Occipital lobe (tissue), 2 donors: ENCODE results near the gene RGMB. TPM values are rescaled to one million over a fixed set of nuclear protein-coding genes. Genes with fewer than 3 reads are reported as not detected.
A peak's percentile ranks its signal among the peaks of the same experiment; 100 is the strongest.
"Not testable (repeated sequence)": the region's sequence is repeated elsewhere in the genome, so short reads cannot be mapped to it uniquely, and the experiment has no call there.

Source experiments
- DNase-seq: peaks from one replicate; lab custom pipeline; 2025; lab: John Stamatoyannopoulos, UW
- total RNA-seq: library from RNA; depleted of rRNA; stranded (reverse); fragments of >200 nt; gene quantifications from one replicate; pipeline ENCODE4 v1.2.3, GENCODE V29; 2014

Gene RGMB, protein sequence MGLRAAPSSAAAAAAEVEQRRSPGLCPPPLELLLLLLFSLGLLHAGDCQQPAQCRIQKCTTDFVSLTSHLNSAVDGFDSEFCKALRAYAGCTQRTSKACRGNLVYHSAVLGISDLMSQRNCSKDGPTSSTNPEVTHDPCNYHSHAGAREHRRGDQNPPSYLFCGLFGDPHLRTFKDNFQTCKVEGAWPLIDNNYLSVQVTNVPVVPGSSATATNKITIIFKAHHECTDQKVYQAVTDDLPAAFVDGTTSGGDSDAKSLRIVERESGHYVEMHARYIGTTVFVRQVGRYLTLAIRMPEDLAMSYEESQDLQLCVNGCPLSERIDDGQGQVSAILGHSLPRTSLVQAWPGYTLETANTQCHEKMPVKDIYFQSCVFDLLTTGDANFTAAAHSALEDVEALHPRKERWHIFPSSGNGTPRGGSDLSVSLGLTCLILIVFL
- 51.9 TPM for total RNA-seq

- peak; percentile 99 for DNase-seq
Measured at GRCh38 chr5:98773464-98774191, at the start of gene RGMB. Gene RGMB (plus strand): TSS chr5:98773663. CDS start chr5:98774071, 408 bp downstream.

- DNase-seq: no peak
Measured at GRCh38 chr5:98726258-98726657, 47.2 kb upstream of the RGMB start.

DNA sequence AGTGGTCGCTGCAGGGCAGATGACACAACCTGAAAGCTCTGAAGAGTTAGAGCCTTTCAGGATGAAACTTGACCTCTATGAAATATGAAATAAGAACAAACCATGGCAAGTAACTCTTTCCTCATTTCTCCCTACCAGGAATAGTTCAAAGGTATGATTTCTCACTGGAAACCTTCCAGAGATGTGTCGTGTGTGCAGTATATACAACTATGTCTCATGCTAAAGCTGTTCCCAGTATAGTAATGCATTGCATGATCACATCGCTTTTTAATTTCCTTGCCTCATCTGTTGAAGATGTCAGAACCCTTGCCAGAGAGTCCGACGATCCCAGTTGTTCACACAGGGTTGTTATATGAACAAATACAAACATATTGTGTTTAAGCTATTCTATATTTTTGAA lies 45.8 kb upstream of the RGMB start:
- DNase-seq: no peak

- DNase-seq: no peak
Measured at GRCh38 chr5:98734646-98735045, 38.8 kb upstream of the RGMB start.

- no peak for DNase-seq
Measured at GRCh38 chr5:98735806-98736507, 37.5 kb upstream of the RGMB start.

DNA sequence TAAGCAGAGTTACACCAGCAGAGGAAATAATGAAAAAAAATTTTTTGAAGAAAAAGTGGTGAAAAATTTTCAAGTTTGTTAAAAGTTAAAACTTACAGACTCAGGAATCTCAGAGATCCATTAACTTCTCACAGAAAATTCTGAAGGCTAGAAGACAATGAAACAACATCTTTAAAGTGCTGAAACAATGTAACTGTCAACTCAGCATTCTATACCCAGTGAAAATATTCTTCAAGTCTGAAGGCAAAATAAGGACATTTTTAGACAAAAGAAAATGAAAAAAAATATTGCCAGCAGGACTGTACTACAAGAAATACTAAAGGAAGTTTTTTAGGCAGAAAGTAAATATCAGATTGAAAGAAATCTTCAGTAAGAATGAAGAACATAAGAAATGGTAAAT lies 36.7 kb upstream of the RGMB start:
- no peak for DNase-seq

DNA sequence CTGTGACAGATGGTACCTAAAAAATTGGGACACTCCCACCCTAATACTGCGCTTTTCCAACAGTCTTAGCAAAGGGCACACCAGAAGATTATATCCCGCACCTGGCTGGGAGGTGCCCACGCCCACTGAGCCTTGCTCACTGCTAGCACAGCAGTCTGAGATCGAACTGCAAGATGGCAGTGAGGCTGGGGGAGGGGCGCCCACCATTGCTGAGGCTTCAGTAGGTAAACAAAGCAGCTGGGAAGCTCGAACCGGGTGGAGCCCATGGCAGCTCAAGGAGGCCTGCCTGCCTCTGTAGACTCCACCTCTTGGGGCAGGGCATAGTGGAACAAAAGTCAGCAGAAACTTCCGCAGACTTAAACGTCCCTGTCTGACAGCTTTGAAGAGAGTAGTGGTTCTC lies 36.0 kb upstream of the RGMB start:
- DNase-seq: not testable (repeated sequence)

- DNase-seq: not testable (repeated sequence)
Measured at GRCh38 chr5:98738481-98739149, 34.8 kb upstream of the RGMB start.

GRCh38 chr5:98741926-98742325 lies 31.5 kb upstream of the RGMB start:
- DNase-seq: no peak

DNA sequence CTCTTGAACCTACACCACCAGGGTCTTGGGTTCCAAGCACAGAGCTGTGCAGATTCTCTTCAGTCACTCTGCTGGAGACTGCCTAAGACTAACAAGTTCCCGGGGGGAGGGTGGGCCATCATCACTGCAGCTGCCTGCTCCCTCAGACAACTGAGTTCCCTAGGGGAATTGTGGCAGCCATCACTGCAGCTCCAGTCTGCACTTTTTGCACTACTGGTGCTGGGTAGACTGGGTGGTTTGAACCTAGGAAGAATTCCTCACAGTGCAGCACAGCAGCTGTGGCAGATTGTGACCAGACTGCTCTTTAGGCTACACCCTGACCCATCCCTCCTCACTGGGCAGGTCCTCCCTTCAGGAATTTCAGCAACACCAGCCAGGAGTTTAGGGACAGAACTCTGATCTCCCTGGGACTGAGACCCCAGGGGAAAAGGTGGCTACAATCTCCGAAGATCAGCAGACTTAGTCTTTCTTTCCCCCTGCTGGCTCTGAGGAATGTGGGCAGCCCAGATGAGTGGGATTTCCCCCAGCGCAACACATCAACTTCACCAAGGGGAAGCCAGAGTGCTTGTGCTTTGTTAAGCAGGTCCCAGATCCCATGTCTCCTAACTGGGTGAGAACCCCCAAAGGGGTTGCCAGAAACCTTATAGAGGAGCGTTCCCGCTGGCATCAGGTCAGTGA lies 30.9 kb upstream of the RGMB start:
- DNase-seq: no peak

DNA sequence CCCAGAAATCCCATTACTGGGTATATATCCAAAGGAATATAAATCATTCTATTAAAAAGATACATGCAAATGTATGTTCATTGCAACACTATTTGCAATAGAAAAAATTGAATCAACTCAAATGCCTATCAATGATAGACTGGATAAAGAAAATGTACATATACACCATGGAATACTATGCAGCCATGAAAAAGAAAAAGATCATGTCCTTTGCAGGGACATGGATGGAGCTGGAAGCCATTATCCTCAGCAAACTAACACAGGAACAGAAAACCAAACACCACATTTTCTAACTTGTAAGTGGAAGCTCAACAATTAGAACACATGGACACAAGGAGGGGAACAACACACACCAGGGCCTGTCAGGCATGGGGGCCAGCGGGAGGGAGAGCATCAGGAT lies 25.2 kb upstream of the RGMB start:
- not testable (repeated sequence) for DNase-seq

- no peak for DNase-seq
Measured at GRCh38 chr5:98749046-98749445, 24.4 kb upstream of the RGMB start.

DNA sequence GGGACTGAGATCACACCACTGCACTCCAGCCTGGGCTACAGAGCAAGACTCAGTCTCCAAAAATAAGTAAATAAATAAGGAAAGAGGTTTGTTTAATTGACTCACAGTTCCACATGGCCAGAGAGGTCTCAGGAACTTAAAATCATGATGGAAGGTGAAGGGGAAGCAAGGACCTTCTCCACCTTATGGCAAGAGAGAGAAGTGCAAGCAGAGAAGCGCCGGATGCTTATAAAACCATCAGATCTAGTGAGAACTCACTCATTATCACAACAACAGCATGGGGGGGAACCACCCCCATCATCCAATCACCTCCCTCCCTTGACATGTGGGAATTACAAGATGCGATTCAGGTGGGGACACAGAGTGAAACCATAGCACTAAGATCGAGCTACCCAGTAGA lies 22.8 kb upstream of the RGMB start:
- no peak for DNase-seq

DNA sequence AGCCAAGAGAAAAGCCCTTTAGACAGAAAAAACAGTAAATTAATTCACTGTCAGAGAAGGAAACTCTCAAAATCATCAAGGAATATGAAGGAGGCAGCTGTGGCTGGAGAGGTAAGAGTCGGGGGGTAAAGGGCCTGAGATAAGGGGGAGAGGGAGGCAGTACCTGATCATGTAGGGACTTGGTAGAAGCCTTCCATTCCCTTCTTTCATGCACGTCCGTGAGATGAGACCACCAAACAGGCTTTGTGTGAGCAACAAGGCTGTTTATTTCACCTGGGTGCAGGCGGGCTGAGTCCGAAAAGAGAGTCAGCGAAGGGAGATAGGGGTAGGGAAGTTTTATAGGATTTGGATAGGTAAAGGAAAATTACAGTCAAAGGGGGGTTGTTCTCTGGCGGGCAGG lies 21.1 kb upstream of the RGMB start:
- not testable (repeated sequence) for DNase-seq

- not testable (repeated sequence) for DNase-seq
Measured at GRCh38 chr5:98752801-98753200, 20.7 kb upstream of the RGMB start.

DNA sequence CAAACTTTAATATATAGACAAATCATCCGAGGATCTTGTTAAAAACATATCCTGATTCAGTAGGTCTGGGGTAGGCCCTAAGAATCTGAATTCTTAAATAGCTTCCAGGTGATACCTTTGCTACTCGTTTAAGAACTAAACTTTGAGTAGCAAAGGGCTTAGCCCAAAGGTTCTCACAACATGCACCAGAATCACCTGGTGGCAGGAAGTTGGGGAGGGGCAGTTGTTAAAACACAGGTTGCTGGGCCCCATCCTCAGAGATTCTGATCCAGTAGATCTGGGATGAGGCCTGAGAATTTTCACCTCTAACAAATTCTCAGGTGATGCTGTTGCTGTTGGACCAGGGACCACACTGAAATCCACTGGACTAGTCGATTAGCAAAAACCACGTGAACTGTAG lies 20.0 kb upstream of the RGMB start:
- DNase-seq: no peak

DNA sequence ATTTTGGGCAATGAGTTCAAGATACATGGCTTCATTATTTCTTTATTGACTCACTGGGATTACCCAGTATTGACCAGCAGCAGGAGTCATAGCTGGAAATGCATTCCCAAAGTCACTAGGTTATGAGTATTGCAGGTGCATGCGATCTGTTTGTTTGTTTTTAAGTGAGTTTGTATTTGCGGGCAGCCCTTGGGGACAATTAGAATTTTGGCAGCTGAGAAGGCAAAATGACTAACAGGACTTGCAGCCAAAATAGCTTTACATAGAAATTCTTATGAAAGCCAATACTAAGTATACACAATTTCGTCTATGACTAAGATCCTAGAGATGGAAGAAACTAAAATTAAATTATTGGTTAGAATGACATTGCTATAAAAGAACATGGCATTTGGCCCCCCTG lies 18.1 kb upstream of the RGMB start:
- no peak for DNase-seq

DNA sequence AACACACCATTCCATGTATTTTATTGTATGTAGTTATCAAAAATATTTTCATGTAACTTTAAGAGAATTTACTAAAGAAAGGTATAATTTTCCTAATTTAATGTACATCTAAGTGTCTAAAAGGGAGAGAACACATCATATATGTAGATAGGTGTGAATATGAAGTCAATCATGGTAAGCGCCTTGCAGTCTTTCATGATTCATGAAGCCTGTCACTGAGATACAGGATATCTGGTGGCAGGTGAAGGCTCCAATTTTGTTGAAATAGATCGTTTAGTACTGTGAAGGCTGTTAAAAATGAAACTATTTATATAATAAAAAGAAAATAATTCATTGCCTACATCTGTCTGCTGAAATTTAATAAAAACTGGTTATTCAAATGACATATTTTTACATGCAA lies 15.5 kb upstream of the RGMB start:
- DNase-seq: no peak

GRCh38 chr5:98763001-98763630 lies 10.3 kb upstream of the RGMB start:
- DNase-seq: no peak

DNA sequence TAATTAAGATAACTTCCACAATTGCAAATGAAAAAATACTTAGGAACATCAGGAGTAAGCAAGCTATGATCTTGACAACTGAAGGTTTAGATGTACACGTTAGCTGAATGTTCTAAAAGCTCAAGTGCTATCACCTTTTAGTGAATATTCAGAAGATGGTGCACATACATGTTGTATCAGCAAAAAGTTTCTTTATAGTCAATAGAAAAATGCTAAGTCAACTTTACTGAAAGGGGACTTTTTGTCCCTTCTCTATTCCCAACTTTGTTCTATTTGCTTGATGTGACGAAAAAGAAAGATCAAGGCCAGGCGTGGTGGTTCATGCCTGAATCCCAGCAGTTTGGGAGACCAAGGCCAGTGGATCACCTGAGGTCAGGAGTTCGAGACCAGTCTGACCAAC lies 7.6 kb upstream of the RGMB start:
- DNase-seq: no peak

DNA sequence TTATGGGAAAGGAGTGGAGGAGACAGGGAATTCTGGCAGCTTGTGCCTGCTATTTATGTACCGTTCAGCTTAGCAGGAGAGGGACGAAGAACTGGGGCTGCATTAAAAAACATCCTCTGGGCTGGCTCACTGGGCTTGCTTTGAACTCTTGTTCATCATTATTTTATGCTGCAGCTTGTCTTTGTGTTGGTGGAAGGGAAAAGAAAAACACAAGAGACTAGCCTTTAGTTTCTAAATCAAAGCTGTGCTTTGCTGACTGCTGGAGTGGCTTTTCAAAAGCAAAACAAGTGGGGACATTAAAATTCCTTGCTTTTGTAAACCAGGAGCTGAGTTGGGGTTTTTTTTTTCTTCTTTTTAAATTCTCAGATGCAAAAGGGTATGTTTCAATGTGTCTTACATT lies 5.9 kb upstream of the RGMB start:
- no peak for DNase-seq
